Small intestine (tissue), 7 donors: ENCODE results near the gene PLCB4. TPM values are rescaled to one million over a fixed set of nuclear protein-coding genes. Genes with fewer than 3 reads are reported as not detected.

Experiments used
- DNase-seq, 2 donors: peaks; one replicate each; pipeline versions ENCODE4 v3.0.0 to v3.0.0-alpha.2; 2013
- FAIRE-seq: peaks from 2 replicates; lab custom pipeline; 2012; peaks lifted over from hg19 to GRCh38; lab: Jason Lieb, UNC
- H3K27ac ChIP-seq, 3 donors: one replicate each; pipeline ENCODE4 v1.5.1; 2013; ENCODE audit warnings: low read length in 2 of 3, mild to moderate bottlenecking in 2 of 3, control low read depth in 1 of 3, inconsistent platforms in 1 of 3, low read depth in 1 of 3, moderate library complexity in 1 of 3
- H3K27me3 ChIP-seq, 3 donors: one replicate each; pipeline ENCODE4 v1.6.1; 2013; ENCODE audit warnings: low read length in 3 of 3, inconsistent platforms in 1 of 3; ENCODE audit not compliant: control insufficient read depth in 3 of 3, insufficient read depth in 3 of 3
- H3K36me3 ChIP-seq, 3 donors: one replicate each; pipeline ENCODE4 v1.6.1; 2013; ENCODE audit warnings: low read length in 3 of 3, inconsistent platforms in 1 of 3, low read depth in 1 of 3, mild to moderate bottlenecking in 1 of 3, moderate library complexity in 1 of 3; ENCODE audit not compliant: control insufficient read depth in 3 of 3, insufficient read depth in 2 of 3
- H3K4me1 ChIP-seq, 3 donors: one replicate each; pipeline ENCODE4 v1.6.1; 2013; ENCODE audit warnings: low read length in 2 of 3, inconsistent platforms in 1 of 3, low read depth in 1 of 3, mild to moderate bottlenecking in 1 of 3, moderate library complexity in 1 of 3; ENCODE audit not compliant: control insufficient read depth in 3 of 3, insufficient read depth in 2 of 3
- H3K4me3 ChIP-seq, 3 donors: one replicate each; pipeline ENCODE4 v1.5.1; 2013; ENCODE audit warnings: low read length in 3 of 3, control low read depth in 1 of 3, inconsistent platforms in 1 of 3, low read depth in 1 of 3, mild to moderate bottlenecking in 1 of 3, moderate library complexity in 1 of 3
- H3K9me3 ChIP-seq, 2 donors: one replicate each; pipeline ENCODE4 v1.6.1; 2013; ENCODE audit warnings: low read depth in 1 of 2, low read length in 1 of 2; ENCODE audit not compliant: control insufficient read depth in 2 of 2, insufficient read depth in 1 of 2
- WGBS, 3 donors: extraction: QIAGEN DNeasy Blood & Tissue Kit; methylation state at CpG; one replicate each; pipeline ENCODE4 v1.1.7; 2013; 5-methylcytosine and 5-hydroxymethylcytosine counted together
- polyA plus RNA-seq, 4 donors: library from polyadenylated mRNA; stranded (reverse) in 3 of 4; unstranded in 1 of 4; fragments of 200-250 nt in 3 of 4; fragments of 120-200 nt in 1 of 4; gene quantifications; one replicate each; pipeline versions ENCODE4 v1.2.1 to v1.2.3, GENCODE V29; 2013
- donor health status: healthy with polysubstance abuse.
- donor health status: control.
- donor health status: control.
- donor health status: Bipolar disorder and iron deficiency.
- donor health status: healthy.

Gene PLCB4
- polyA plus RNA-seq, 4 donors, result under 0.01 to 14.4 (median 3.4) TPM

GRCh38 chr20:9457136-9457535 is 388.2 kb downstream of the PLCB4 start:
- Histone ChIP-seq H3K9me3 (peaks cover 0 to 5% of the 10 kb centered on the region in 2 donors), H3K4me1 (no peaks in the 10 kb centered on the region), H3K27me3 (no peaks in the 10 kb centered on the region), H3K36me3 (peaks cover 0 to 14% (median 0%) of the 10 kb centered on the region in 3 donors), H3K4me3 (no peak overlapping the region), H3K27ac (no peak overlapping the region)
- WGBS, 3 donors, result 80 to 87% (median 85%) methylated on average over 2 of the region's 2 CpGs
- DNase-seq (no peak), FAIRE-seq (no peak)

- H3K4me3 ChIP-seq, result no peak overlapping the region
- H3K36me3 ChIP-seq, result peaks cover 0 to 14% (median 0%) of the 10 kb centered on the region in 3 donors
- 67 to 93% (median 74%) methylated on average over 1 of the region's 1 CpG for WGBS, 3 donors
- H3K4me1 ChIP-seq, result no peaks in the 10 kb centered on the region
- no peak overlapping the region for H3K27ac ChIP-seq
- H3K27me3 ChIP-seq, result no peaks in the 10 kb centered on the region
- DNase-seq, result no peak
- FAIRE-seq, result no peak
- peaks cover 0 to 5% of the 10 kb centered on the region in 2 donors for H3K9me3 ChIP-seq
Observed at GRCh38 chr20:9458138-9458796, 389.4 kb downstream of the PLCB4 start.

- H3K27me3 ChIP-seq, result no peaks in the 10 kb centered on the region
- H3K36me3 ChIP-seq, result peaks cover 0 to 14% (median 0%) of the 10 kb centered on the region in 3 donors
- no peaks in the 10 kb centered on the region for H3K4me1 ChIP-seq
- H3K4me3 ChIP-seq, result no peak overlapping the region
- FAIRE-seq, result no peak
- H3K9me3 ChIP-seq, result peaks cover 0 to 5% of the 10 kb centered on the region in 2 donors
- DNase-seq, result no peak
- H3K27ac ChIP-seq, result no peak overlapping the region
- WGBS, 3 donors, result 72 to 87% (median 84%) methylated on average over 2 of the region's 2 CpGs
Observed at GRCh38 chr20:9460518-9460917, 391.6 kb downstream of the PLCB4 start.

- Histone ChIP-seq H3K4me3 (no peak overlapping the region), H3K4me1 (no peaks in the 10 kb centered on the region), H3K27me3 (no peaks in the 10 kb centered on the region), H3K9me3 (no peaks in the 10 kb centered on the region), H3K27ac (no peak overlapping the region), H3K36me3 (peaks cover 0 to 3% (median 0%) of the 10 kb centered on the region in 3 donors)
- no peak for FAIRE-seq
- no peak for DNase-seq
- WGBS, 3 donors, result 51 to 63% (median 57%) methylated on average over 3 of the region's 3 CpGs
Observed at GRCh38 chr20:9467995-9468394, 399.1 kb downstream of the PLCB4 start.

- WGBS, 3 donors, result 89 to 97% (median 93%) methylated on average over 2 of the region's 2 CpGs
- FAIRE-seq, result no peak
Observed at GRCh38 chr20:9474835-9475415, 406.0 kb downstream of the PLCB4 start.

GRCh38 chr20:9475456-9475855 is 406.6 kb downstream of the PLCB4 start:
- Histone ChIP-seq H3K36me3 (no peaks in the 10 kb centered on the region), H3K27me3 (no peaks in the 10 kb centered on the region), H3K4me3 (no peak overlapping the region), H3K9me3 (no peaks in the 10 kb centered on the region), H3K27ac (no peak overlapping the region), H3K4me1 (no peaks in the 10 kb centered on the region)
- DNase-seq (no peak), FAIRE-seq (no peak)

More at GRCh38 chr20:9474835-9475415, 406.0 kb downstream of the PLCB4 start:
- Histone ChIP-seq H3K9me3 (no peaks in the 10 kb centered on the region), H3K36me3 (no peaks in the 10 kb centered on the region), H3K27me3 (no peaks in the 10 kb centered on the region), H3K27ac (no peak overlapping the region), H3K4me1 (no peaks in the 10 kb centered on the region), H3K4me3 (no peak overlapping the region)
- DNase-seq, result no peak

GRCh38 chr20:9476174-9476573 is 407.3 kb downstream of the PLCB4 start:
- Histone ChIP-seq H3K4me3 (no peak overlapping the region), H3K4me1 (no peaks in the 10 kb centered on the region), H3K36me3 (no peaks in the 10 kb centered on the region), H3K27me3 (no peaks in the 10 kb centered on the region), H3K27ac (no peak overlapping the region), H3K9me3 (no peaks in the 10 kb centered on the region)
- 61 to 76% (median 66%) methylated on average over 4 of the region's 4 CpGs for WGBS, 3 donors
- FAIRE-seq, result no peak
- DNase-seq, result no peak

GRCh38 chr20:9476637-9477036 is 407.8 kb downstream of the PLCB4 start:
- FAIRE-seq (no peak), DNase-seq (no peak)
- no peaks in the 10 kb centered on the region for H3K27me3 ChIP-seq
- no peak overlapping the region for H3K4me3 ChIP-seq
- 83 to 91% (median 86%) methylated on average over 7 of the region's 7 CpGs for WGBS, 3 donors
- no peaks in the 10 kb centered on the region for H3K36me3 ChIP-seq
- H3K9me3 ChIP-seq, result no peaks in the 10 kb centered on the region
- H3K4me1 ChIP-seq, result no peaks in the 10 kb centered on the region
- H3K27ac ChIP-seq, result no peak overlapping the region
